HG03342 (cell line): ENCODE measurements around the gene RAB40A.
A peak's percentile ranks its signal among the peaks of the same experiment; 100 is the strongest.

ENCODE experiments used
- ATAC-seq: cut with Tn5 transposase; IDR thresholded peaks from one replicate; pipeline ENCODE4 v1.9.1; 2021; ENCODE audit warnings: mild to moderate bottlenecking, moderate library complexity; ENCODE audit not compliant: unreplicated experiment

Gene RAB40A

DNA sequence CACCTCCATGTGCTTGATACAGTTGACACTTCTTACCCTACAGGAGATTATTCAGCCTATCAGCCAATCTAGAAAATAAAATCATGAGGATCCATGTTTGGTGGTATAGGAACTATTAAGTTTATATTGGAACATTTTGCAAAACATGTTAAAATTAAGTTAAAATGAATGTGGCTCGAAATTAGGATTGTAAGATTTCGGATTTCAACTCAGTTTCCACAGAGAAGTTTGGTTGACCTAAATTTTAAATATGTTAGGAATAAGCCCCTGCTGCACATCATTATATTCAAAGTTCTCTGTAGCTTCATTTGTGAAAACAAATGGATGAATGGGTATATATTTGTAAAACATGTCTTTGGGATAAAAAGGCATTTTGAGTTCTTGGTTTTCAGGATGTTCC, at the start of gene RAB40A:
TSS of gene RAB40A (minus strand) at position 101 of the 400 bp plus-strand sequence. CDS start 18,733 bp downstream, outside the sequence.
- no peak for ATAC-seq

GRCh38 chrX:103565752-103566151, 46.5 kb upstream of the RAB40A start:
- peak; percentile 37 for ATAC-seq

- peak; percentile 79 for ATAC-seq
These were observed 45.9 kb upstream of the RAB40A start for GRCh38 chrX:103565197-103565596.

- ATAC-seq, result no peak
These were observed 43.5 kb upstream of the RAB40A start for GRCh38 chrX:103562801-103563200.

DNA sequence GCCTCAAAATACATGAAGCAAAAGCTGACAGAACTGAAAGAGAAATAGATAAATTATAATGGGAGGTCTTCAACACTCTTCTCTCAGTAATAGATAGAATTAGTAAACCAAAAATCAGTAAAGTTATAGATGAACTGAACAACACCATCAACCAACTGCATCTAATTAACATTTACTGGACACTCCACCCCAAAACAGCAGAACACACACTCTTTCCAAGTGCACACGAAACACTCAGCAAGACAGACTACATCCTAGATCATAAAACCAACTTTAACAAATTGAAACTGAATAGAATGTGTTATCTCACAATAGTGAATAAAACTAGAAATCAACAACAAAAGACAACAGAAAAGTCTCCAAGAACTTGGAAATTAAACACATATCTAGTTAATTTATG, 41.0 kb upstream of the RAB40A start:
- no peak for ATAC-seq

GRCh38 chrX:103556963-103557612, 37.8 kb upstream of the RAB40A start:
- ATAC-seq, result no peak

- peak; percentile 97 for ATAC-seq
These were observed 35.6 kb upstream of the RAB40A start for GRCh38 chrX:103554687-103555424.

DNA sequence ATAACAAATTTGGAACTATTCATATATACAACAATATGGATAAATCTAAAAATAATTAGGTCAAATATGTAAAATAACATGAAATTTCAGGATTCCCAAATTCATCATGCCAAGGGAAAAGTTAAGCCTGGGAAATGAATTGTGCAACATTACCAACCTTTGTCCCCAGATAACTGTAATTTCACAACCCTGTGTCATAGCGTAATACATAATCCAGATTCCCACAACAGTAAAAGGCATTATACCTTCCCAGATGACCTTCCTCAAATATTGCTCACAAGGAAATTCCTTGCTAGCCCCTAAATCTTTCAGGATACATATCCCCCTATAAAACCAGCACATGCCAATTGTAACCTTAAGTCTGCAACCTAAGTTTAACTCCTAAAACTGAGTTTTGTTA, 32.9 kb upstream of the RAB40A start:
- no peak for ATAC-seq

DNA sequence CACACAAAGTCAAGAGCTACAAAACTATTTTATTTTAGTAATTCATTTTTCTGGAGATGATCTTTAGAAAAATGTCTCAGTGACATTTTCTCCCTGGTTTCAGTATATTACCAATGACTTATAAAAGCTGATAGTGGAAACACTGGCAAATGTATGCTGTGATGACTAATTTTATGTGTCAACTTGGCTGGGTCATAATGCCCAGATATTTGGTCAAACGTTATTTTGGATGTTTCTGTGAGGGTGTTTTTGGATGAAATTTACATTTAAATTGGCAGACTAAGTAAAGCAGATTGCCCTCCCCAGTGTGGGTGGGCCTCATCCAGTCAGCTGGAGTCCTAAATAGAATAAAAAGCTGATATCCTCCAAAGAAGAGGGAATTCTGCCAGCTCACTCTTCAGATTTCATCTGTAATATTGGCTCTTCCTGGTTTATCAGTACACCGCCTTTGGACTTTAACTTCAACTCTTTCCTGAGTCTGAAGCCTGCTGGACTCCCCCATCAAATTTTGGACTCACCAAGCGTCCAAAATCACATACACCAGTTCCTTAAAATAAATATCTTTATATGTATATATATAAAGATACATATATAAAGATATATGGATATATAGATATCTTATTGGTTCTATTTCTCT, 31.2 kb upstream of the RAB40A start:
- no peak for ATAC-seq

DNA sequence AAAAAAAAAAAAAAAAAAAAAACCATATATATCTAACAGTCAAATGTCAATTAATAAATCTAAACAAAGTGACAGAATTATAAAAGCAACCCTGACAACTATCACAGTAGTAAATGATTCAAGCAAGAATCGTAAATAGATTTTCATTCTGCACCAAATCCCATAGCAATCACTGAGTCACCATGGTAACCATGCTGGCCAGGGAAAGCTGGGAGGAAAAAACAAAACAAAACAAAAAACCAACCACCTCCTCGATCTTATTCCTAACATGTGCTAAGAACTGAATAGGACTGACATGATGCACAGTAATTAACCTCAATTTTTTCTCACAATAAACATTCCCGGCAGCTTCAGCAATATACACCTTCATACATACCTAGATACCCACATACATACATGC, 30.6 kb upstream of the RAB40A start:
- ATAC-seq, result no peak

DNA sequence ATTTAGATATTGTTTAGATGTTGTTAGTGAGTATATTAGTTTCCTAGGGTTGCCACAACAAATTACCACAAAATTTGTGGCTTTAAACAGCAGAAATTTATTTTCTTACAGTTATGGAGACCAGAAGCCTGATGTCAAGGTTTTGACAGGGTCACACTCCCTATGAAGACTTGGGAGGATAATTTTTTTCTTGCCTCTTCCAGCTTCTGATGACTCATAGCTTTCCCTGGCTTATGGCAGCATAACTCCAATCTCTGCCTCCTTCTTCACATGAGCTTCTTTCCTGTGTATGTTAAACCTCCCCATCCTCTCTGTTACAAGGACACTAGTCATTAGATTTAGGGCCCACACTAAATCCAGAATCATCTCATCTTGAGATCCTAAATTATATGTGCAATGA, 20.9 kb upstream of the RAB40A start:
- ATAC-seq, result no peak

DNA sequence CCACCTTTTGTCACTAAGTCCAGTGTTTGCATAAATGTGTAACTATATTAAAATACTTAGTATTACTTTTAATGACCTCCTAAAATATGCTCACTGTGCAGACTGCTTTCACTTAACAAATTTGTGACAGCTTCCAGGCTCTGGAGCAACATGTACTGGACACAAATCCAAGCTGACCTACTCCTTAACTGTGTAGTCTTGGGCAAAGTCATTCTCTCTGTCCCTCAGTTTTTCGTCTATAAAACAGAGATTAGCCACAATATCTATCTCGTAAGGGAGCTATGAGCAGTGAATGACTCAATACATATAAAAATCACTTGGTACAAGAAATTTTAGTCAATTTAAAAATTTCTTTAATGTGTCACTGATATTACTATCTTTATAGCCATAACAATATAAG, 20.4 kb upstream of the RAB40A start:
- ATAC-seq, result no peak

- ATAC-seq, result no peak
These were observed 19.4 kb upstream of the RAB40A start for GRCh38 chrX:103538728-103539127.

GRCh38 chrX:103537871-103538387, 18.6 kb upstream of the RAB40A start:
- no peak for ATAC-seq

DNA sequence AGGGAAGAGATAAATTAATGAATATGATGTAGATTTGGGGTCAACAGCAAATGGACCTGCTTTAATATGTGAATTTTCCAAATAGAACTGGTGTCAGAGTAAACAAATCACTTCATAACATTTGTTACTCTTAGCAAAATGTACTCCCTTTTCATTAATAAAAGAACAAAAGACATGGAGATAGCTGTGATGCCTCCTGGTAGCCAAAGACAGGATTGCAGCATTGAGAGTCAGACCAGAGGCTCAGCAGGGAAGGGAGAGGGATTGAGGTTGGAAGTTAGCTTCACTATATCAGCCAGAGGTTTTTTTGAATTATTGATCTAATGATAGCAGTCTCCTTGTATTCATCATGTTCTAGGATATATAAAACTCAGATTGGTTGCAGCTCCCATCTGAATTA, 17.4 kb upstream of the RAB40A start:
- no peak for ATAC-seq

- no peak for ATAC-seq
These were observed 16.8 kb upstream of the RAB40A start for GRCh38 chrX:103536071-103536470.

DNA sequence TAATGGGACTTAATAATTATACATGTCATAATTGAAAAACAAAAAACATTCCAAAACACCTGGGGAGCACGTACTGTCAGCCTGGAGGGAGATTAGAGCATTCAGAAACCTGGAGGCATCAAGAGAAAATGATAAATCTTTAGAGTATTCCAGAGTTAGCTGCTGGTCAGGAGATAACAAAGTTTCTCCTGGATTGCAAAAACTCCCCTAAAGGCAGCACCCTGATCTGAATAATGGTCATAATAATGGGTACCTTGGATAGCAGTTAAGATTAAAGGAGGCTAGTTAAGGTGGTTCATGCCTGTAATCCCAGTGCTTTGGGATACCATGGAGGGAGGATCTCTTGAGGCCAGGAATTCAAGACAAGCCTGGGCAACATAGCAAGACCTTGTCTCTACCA, 15.9 kb upstream of the RAB40A start:
- ATAC-seq, result no peak

- peak; percentile 73 for ATAC-seq
These were observed 14.4 kb upstream of the RAB40A start for GRCh38 chrX:103533511-103534216.

DNA sequence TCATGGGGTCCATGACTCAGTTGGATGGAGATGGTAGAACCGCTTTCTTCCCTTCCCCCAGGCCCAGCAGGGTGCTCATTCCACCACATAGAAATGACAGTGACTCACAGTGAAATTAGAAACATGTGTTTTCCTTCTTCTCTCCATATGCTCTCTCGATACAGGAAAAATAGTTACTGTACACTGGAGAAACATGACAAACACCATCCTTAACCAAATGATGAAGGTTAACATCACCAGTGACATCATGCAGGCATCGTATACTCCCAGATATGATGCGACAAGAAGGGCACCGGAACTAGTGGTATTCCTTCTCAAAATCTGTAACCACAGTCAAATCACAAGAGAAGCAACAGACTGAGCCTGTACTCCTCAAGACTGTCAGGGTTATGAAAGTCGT, 11.7 kb upstream of the RAB40A start:
- ATAC-seq, result no peak

GRCh38 chrX:103530545-103530944, 11.3 kb upstream of the RAB40A start:
- no peak for ATAC-seq

- no peak for ATAC-seq
These were observed 10.3 kb upstream of the RAB40A start for GRCh38 chrX:103529550-103529949.
